SU-DHL-6 (cell line): ENCODE results near the gene ZNF785.

Experiments
- H2AFZ ChIP-seq: fragments of 200-600 bp; sonication (generic); 2 replicates; pipeline ENCODE4 v1.6.1; 2014; ENCODE audit warnings: low read depth, mild to moderate bottlenecking, moderate library complexity, mixed read lengths, antibody characterized with exemption, low read length; ENCODE audit not compliant: severe bottlenecking
- H3F3A ChIP-seq: fragments of 200-600 bp; shearing (Covaris generic); 2 replicates; pipeline ENCODE4 v1.6.0; 2016; ENCODE audit warnings: antibody characterized with exemption, mild to moderate bottlenecking; ENCODE audit not compliant: insufficient read depth
- H3K27ac ChIP-seq: fragments of 200-600 bp; sonication (generic); 2 replicates; pipeline ENCODE4 v1.5.1; 2016; ENCODE audit warnings: low read depth, mild to moderate bottlenecking, low read length, moderate library complexity, mixed read lengths
- H3K27me3 ChIP-seq: fragments of 200-600 bp; sonication (generic), shearing (Covaris generic); 2 replicates; pipeline ENCODE4 v1.6.0; 2014; ENCODE audit warnings: mild to moderate bottlenecking, low read length
- H3K36me3 ChIP-seq: fragments of 200-600 bp; sonication (generic); 2 replicates; pipeline ENCODE4 v1.6.1; 2014; ENCODE audit warnings: mild to moderate bottlenecking, low read length, mixed read lengths
- H3K4me2 ChIP-seq: fragments of 300-600, 200-600 bp; shearing (Covaris generic), sonication (generic); 2 replicates; pipeline ENCODE4 v1.6.0; 2014; ENCODE audit warnings: low read length, low read depth, mild to moderate bottlenecking; ENCODE audit not compliant: poor library complexity, severe bottlenecking
- H3K4me3 ChIP-seq: fragments of 200-600 bp; sonication (generic); 2 replicates; pipeline ENCODE4 v1.5.1; 2014; ENCODE audit warnings: antibody characterized with exemption, low read length, mild to moderate bottlenecking, mixed read lengths; ENCODE audit not compliant: insufficient read depth, poor library complexity, severe bottlenecking
- H3K79me2 ChIP-seq: fragments of 200-600 bp; sonication (generic); 2 replicates; pipeline ENCODE4 v1.6.1; 2014; ENCODE audit warnings: mild to moderate bottlenecking, low read length, moderate library complexity; ENCODE audit not compliant: insufficient read depth
- H3K9ac ChIP-seq: fragments of 200-600 bp; sonication (generic); 2 replicates; pipeline ENCODE4 v1.7.0; 2014; ENCODE audit warnings: mild to moderate bottlenecking, low read length
- H3K9me2 ChIP-seq: fragments of 200-600 bp; sonication (generic); replicated peaks from 2 replicates; pipeline ENCODE4 v1.6.1; 2014; ENCODE audit warnings: low read length; ENCODE audit not compliant: insufficient read depth
- H3K9me3 ChIP-seq: fragments of 200-600 bp; sonication (generic); 2 replicates; pipeline ENCODE4 v1.6.1; 2014; ENCODE audit warnings: low read length, mixed read lengths; ENCODE audit not compliant: insufficient read depth
- H4K20me1 ChIP-seq: fragments of 200-600 bp; sonication (generic); 2 replicates; pipeline ENCODE4 v1.6.1; 2014; ENCODE audit warnings: low read depth, mild to moderate bottlenecking, antibody characterized with exemption, low read length, moderate library complexity, mixed read lengths
- EZH2phosphoT487 ChIP-seq: fragments of 200-600 bp; sonication (generic), shearing (Covaris generic); conservative IDR thresholded peaks from 2 replicates; pipeline ENCODE4 v1.6.1; 2018; ENCODE audit warnings: mild to moderate bottlenecking, antibody characterized with exemption, low read length, moderate library complexity, mixed read lengths
- TF ChIP-seq, protein P1 (sequence below): fragments of 200-600 bp; sonication (generic); IDR thresholded peaks from one replicate; pipeline ENCODE4 v1.5.1; 2017; ENCODE audit warnings: antibody characterized with exemption, mild to moderate bottlenecking, low read length, moderate library complexity; ENCODE audit not compliant: insufficient read depth, poor library complexity, severe bottlenecking

Gene ZNF785

DNA sequence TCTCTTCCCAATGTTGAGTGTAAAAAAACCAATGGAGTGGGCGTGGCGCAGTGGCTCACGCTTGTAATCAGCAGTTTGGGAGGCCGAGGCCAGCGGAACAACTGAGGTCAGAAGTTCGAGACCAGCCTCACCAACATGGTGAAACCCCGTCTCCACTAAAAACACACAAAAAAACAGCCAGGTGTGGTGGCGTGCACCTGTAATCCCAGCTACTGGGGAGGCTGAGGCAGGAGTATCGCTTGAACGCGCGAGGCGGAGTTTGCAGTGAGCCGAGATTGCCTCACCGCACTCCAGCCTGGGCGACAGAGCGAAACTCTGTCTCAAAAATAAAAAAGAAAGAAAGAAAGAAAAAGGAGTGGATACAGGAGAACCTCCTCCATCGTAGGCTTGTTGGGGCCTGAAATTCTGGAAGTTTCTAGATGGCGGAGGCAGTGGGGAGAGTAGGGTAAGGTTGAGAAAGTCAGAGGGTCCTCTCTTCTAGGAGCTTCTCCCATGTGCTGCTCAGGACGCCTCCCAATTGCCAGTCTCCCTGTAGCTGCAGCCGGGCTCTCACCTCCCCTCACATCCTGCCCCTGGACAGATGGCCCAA lies 26.6 kb downstream of the ZNF785 start:
- Histone ChIP-seq H3K27me3 (no peaks in the 10 kb centered on the region), H3K9me3 (no peaks in the 10 kb centered on the region), H3K4me2 (peak overlapping the region; percentile 76), H3F3A (peaks cover 5% of the 10 kb centered on the region; the same call in 1 of the 2 replicates), H3K27ac (peak overlapping the region; percentile 74), H2AFZ (peak overlapping the region; percentile 88), H3K79me2 (peaks cover 15% of the 10 kb centered on the region; the same call in 1 of the 2 replicates), H4K20me1 (no peaks in the 10 kb centered on the region), H3K4me3 (no peak overlapping the region), H3K9ac (peak overlapping the region; percentile 93), H3K36me3 (no peaks in the 10 kb centered on the region), H3K9me2 (no peaks in the 10 kb centered on the region)
- TF ChIP-seq EZH2phosphoT487, result no peak
- TF ChIP-seq, protein P1, sequence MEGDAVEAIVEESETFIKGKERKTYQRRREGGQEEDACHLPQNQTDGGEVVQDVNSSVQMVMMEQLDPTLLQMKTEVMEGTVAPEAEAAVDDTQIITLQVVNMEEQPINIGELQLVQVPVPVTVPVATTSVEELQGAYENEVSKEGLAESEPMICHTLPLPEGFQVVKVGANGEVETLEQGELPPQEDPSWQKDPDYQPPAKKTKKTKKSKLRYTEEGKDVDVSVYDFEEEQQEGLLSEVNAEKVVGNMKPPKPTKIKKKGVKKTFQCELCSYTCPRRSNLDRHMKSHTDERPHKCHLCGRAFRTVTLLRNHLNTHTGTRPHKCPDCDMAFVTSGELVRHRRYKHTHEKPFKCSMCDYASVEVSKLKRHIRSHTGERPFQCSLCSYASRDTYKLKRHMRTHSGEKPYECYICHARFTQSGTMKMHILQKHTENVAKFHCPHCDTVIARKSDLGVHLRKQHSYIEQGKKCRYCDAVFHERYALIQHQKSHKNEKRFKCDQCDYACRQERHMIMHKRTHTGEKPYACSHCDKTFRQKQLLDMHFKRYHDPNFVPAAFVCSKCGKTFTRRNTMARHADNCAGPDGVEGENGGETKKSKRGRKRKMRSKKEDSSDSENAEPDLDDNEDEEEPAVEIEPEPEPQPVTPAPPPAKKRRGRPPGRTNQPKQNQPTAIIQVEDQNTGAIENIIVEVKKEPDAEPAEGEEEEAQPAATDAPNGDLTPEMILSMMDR, result no peak

DNA sequence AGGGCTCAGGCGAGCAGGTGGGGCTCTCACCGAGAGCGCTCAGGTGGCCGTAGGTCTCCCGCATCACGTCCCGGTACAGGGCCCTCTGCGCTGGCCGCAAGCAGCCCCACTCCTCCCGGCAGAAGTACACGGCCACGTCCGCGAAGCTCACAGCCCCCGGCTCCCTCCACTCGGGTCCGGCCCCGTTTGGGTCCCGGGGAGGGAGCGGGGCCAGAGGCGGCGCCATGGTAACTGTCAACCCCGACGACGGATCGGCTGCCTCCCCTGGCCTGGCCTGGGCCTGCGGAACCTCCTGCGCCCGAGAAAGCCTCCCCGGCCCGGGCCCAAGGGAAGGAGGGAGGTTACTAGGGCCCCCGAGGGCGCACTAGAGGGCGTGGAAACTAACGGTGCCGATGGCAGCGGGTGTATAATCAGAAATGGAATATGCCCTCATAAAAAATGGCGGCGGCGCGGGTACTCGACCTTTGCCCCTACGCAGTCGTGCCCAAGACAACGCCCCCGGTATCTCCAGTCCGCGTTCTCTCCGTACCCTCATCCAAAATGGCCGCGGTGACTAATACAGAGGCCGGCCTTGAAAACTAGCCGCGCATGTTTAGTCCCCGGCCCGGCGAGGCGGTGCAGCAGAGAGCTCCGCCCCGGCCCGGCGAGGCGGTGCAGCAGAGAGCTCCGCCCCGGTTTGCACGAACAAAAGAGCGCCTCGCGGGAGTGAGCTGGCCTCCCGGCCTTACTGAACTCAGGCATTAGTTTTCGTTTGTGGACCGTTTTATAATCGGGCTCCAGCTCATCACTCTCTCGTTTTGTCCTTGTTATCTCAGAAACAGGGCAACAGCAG lies 27.3 kb downstream of the ZNF785 start, which contains the start of gene ZNF764:
ZNF764 (minus strand) TSS at position 418 of the 832 bp plus-strand sequence; CDS start at position 226, 192 bp downstream.
- Histone ChIP-seq H3K4me3 (peak within 1 kb of the TSS; percentile 74), H3K36me3 (no peaks in the 10 kb centered on the region), H3K27me3 (no peaks in the 10 kb centered on the region), H3F3A (peaks cover 5% of the 10 kb centered on the region; the same call in 1 of the 2 replicates), H3K9me2 (no peaks in the 10 kb centered on the region), H3K27ac (peak within 1 kb of the TSS; percentile 74), H3K9me3 (no peaks in the 10 kb centered on the region), H2AFZ (peak within 1 kb of the TSS; percentile 88), H3K9ac (peak within 1 kb of the TSS; percentile 93), H3K79me2 (peaks cover 15% of the 10 kb centered on the region; the same call in 1 of the 2 replicates), H3K4me2 (peak within 1 kb of the TSS; percentile 76), H4K20me1 (no peaks in the 10 kb centered on the region)
- TF ChIP-seq, protein P1, result no peak
- no peak for TF ChIP-seq EZH2phosphoT487

DNA sequence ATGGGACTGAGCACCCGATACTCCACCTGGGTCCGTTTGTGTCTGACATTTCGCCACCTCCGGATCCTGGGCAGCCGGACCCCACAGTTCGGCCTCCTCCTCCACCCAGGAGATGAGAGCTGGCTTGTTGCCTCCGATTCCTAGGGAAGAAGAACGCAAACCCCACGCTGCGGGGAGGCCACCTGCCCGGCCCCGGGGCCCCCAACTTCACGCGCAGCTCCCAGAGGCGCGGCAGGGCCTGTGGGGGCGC lies 27.9 kb downstream of the ZNF785 start:
- no peaks in the 10 kb centered on the region for H3K27me3 ChIP-seq
- no peak for TF ChIP-seq EZH2phosphoT487
- TF ChIP-seq, protein P1, result no peak
- H4K20me1 ChIP-seq, result no peaks in the 10 kb centered on the region
- H3K9me3 ChIP-seq, result no peaks in the 10 kb centered on the region
- H3K9ac ChIP-seq, result peak overlapping the region; percentile 93
- H3K36me3 ChIP-seq, result no peaks in the 10 kb centered on the region
- H3K9me2 ChIP-seq, result no peaks in the 10 kb centered on the region
- peaks cover 5% of the 10 kb centered on the region; the same call in 1 of the 2 replicates for H3F3A ChIP-seq
- H2AFZ ChIP-seq, result peak overlapping the region; percentile 69
- peak overlapping the region; percentile 74 for H3K27ac ChIP-seq
- H3K79me2 ChIP-seq, result peaks cover 15% of the 10 kb centered on the region; the same call in 1 of the 2 replicates
- H3K4me3 ChIP-seq, result peak overlapping the region; percentile 74
- peak overlapping the region; percentile 76 for H3K4me2 ChIP-seq
